Measurements from ENCODE around the gene TFEB. TPM values are rescaled to one million over a fixed set of nuclear protein-coding genes. Genes with fewer than 3 reads are reported as not detected.
A peak's percentile ranks its signal among the peaks of the same experiment; 100 is the strongest.

The TFEB gene
- polyA plus RNA-seq (2013, experiment 1 of 4): 2.0 TPM
- polyA plus RNA-seq (2013, experiment 2 of 4): 1.4 TPM
- 0.85 TPM for polyA plus RNA-seq (2013, experiment 3 of 4)
- 1.9 TPM for polyA plus RNA-seq (2013, experiment 4 of 4)

DNA sequence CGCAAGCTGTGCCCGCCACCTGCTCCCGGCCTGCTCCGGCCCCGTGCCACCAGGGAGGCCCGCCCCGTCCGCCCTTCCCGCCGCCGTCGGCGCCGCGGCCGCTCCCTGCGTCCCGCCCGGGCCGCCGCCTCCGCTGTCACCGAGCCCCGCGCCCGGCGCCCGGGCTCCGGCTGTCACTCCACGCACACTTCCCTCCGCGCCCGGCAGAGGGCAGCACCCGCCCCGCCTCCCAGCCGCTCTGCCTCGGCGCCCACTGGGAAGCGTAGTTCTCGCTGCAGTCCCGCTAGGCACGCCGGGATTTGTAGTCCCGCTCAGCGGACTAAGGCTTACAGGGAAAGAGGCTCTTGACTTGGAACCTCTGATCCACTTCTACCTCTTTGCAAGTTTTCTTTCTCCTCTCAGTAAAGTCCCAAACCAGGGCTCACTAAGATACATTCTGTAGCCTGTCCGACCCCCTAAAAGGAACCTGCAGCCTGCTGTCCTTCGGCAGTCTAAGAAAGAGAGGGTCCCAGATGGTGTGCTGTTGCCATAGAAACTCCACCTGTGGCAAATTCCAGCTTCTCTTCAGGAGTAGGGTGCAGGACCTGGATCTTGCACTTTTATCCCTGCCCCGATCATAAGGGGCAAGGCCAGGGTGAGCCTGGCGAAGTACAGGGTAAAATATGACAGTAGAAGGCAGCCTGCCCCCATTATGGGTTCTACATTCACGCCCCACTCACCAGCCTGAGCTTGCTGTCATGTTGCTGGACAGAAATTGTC, at the start of gene TFEB:
Gene TFEB (minus strand): TSS at position 182 of the 759 bp plus-strand sequence. CDS start 44,395 bp downstream, outside the sequence.
- 8% methylated on average over 50 of the region's 50 CpGs for WGBS, 2 experiments
- H3K4me1 ChIP-seq (ENCODE audit: control insufficient read depth, insufficient read depth, low read length): peaks cover 8% of the 10 kb centered on the region
- H3K27me3 ChIP-seq (ENCODE audit: control insufficient read depth, insufficient read depth, low read length, poor library complexity, severe bottlenecking): peaks cover 31% of the 10 kb centered on the region
- no peak within 1 kb of the TSS for H3K27ac ChIP-seq (ENCODE audit: insufficient read depth, low read depth, low read length, poor library complexity, severe bottlenecking)
- H3K4me3 ChIP-seq (ENCODE audit: insufficient read depth, low read depth, low read length): peak within 1 kb of the TSS; percentile 50
- H3K9me3 ChIP-seq (ENCODE audit: control insufficient read depth, low read length): no peaks in the 10 kb centered on the region
- H3K36me3 ChIP-seq (ENCODE audit: control insufficient read depth, insufficient read depth, low read length): no peaks in the 10 kb centered on the region

DNA sequence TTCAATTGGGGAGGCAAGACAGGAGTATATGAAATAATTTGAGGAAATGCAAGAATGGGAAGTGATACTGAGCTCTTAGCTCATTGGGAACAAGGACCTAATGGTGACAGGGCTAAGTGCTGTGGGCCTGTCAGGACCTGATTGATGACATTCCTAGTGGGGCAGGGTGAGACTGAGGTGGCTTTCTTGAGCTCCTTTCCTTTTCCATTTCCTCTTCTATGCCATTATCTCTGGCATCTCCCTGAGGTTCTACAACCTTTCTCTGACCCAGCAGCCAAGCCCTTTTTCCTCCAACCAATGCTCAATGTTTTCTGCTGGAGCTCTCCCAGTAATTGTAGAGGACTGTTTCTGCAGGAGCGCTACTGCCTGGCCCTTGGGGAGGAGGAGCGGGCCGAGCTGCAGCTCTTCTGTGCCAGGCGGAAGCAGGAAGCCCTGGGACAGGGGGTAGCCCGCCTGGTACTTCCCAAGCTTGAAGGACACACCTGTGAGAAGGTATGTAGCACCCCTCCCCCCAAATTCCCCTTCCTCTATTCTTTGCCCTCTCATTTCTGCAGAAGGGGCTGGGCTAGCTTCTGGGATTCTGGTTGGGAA, 49.3 kb upstream of the TFEB start:
- Histone ChIP-seq H3K36me3 (ENCODE audit: control insufficient read depth, insufficient read depth, low read length) (peaks cover 7% of the 10 kb centered on the region), H3K27me3 (ENCODE audit: control insufficient read depth, insufficient read depth, low read length, poor library complexity, severe bottlenecking) (peaks cover 27% of the 10 kb centered on the region), H3K4me3 (ENCODE audit: insufficient read depth, low read depth, low read length) (no peak overlapping the region), H3K4me1 (ENCODE audit: control insufficient read depth, insufficient read depth, low read length) (peaks cover 5% of the 10 kb centered on the region), H3K27ac (ENCODE audit: insufficient read depth, low read depth, low read length, poor library complexity, severe bottlenecking) (no peak overlapping the region), H3K9me3 (ENCODE audit: control insufficient read depth, low read length) (no peaks in the 10 kb centered on the region)
- WGBS, 2 experiments: 81 to 89% methylated on average over 5 of the region's 5 CpGs

DNA sequence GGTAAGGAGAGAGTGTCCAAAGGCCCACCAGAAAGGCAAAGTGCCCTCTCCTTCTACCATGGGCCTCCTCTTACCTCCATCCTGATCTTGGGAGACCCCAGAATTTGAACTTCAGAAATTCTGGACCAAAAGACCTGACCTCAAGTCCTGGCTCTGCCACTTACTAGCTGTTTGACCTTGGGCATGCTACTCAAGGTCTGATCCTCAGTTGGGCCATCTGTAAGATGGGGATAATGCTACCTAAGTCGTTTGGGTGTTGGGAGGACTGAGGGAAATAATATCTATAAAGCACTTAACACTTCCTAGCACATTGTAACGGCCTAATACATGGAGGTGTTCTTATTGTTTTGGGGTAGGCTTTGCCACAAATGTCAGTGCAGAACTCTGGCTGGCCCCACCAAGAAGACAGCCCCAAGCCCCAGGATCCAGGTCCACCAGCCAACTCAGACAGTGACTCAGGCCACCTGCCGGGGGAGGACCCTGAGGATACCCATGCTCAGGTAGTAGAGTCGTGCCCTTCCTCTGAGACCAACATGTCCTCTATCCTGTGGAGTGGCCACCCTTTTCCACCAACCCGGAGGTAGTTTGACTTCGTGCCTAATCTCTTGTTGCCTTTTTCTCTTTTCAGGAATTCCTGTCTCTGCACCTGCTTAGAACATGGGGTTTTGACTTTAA, 47.8 kb upstream of the TFEB start:
- peaks cover 11% of the 10 kb centered on the region for H3K4me1 ChIP-seq (ENCODE audit: control insufficient read depth, insufficient read depth, low read length)
- peaks cover 27% of the 10 kb centered on the region for H3K27me3 ChIP-seq (ENCODE audit: control insufficient read depth, insufficient read depth, low read length, poor library complexity, severe bottlenecking)
- 69 to 80% methylated on average over 5 to 6 of the region's 6 CpGs for WGBS, 2 experiments
- no peaks in the 10 kb centered on the region for H3K36me3 ChIP-seq (ENCODE audit: control insufficient read depth, insufficient read depth, low read length)
- H3K4me3 ChIP-seq (ENCODE audit: insufficient read depth, low read depth, low read length): no peak overlapping the region
- H3K27ac ChIP-seq (ENCODE audit: insufficient read depth, low read depth, low read length, poor library complexity, severe bottlenecking): no peak overlapping the region
- no peaks in the 10 kb centered on the region for H3K9me3 ChIP-seq (ENCODE audit: control insufficient read depth, low read length)

DNA sequence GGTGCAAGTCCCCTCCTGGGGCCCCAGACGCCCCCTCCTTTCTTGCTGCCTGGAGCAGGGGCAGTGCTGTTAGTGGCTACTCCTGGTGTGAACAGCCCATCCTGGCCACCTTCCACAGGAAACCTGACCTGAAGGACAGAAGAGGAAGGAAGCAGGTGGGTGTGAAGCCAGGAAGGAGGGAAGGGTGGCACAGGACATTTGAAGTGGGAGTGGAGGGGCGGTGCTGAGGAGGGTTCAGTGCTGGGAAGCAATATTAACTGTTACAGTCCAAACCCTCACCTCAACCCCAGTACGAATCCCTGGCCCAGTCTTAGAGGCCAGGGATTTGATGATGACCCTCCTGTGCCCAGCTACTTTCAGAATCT, 45.9 kb upstream of the TFEB start:
- Histone ChIP-seq H3K4me3 (ENCODE audit: insufficient read depth, low read depth, low read length) (peak overlapping the region; percentile 70), H3K4me1 (ENCODE audit: control insufficient read depth, insufficient read depth, low read length) (peaks cover 11% of the 10 kb centered on the region), H3K36me3 (ENCODE audit: control insufficient read depth, insufficient read depth, low read length) (no peaks in the 10 kb centered on the region), H3K27me3 (ENCODE audit: control insufficient read depth, insufficient read depth, low read length, poor library complexity, severe bottlenecking) (peaks cover 27% of the 10 kb centered on the region), H3K27ac (ENCODE audit: insufficient read depth, low read depth, low read length, poor library complexity, severe bottlenecking) (no peak overlapping the region), H3K9me3 (ENCODE audit: control insufficient read depth, low read length) (no peaks in the 10 kb centered on the region)
- WGBS, 2 experiments: 66 to 69% methylated on average over 3 of the region's 3 CpGs

DNA sequence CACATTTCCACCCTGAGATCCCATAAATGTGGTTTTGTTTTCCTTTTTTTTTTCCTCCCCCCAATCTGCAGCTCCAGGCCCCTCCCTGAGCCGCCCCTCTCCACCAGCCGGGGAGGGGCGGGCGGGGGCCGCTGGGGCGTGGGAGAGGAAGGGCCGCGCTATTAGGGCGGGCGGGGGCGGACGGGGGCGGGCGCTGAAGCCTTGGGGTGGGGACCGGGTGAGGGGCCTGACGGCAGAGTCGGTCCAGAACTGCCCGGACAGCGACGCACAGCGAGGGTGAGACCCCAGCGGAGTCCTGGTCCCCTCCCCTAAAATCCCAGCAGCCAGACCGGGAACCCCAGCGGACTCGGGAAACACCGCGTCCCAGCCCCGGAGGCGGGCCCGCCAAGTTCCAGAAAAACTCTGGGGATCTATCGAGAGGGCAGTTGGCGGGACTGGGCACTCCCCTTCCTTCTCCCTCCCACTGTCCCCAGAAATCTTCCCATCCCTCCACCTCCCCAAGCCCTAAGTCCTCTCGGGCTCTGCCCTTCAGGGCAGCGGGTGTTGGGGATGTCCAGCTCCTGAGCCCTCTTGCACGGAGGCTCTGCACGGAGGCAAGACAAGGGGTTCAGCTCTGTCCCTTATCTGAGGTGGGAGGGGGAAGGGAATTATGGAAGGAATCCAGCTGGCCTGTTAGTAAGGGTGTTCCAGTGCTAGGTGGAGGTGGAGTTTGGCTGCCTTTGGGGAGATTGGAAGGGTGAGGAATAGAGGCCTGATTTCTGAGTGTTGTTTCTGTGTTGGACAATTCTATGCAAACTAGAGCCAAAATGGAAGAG, 45.4 kb upstream of the TFEB start, which contains the start of gene PRICKLE4:
Gene PRICKLE4 (plus strand): TSS at position 232 of the 815 bp plus-strand sequence. CDS start 2,692 bp downstream, outside the sequence.
- no peak within 1 kb of the TSS for H3K27ac ChIP-seq (ENCODE audit: insufficient read depth, low read depth, low read length, poor library complexity, severe bottlenecking)
- no peaks in the 10 kb centered on the region for H3K9me3 ChIP-seq (ENCODE audit: control insufficient read depth, low read length)
- 1% methylated on average over 34 to 36 of the region's 36 CpGs for WGBS, 2 experiments
- H3K4me1 ChIP-seq (ENCODE audit: control insufficient read depth, insufficient read depth, low read length): peaks cover 11% of the 10 kb centered on the region
- H3K36me3 ChIP-seq (ENCODE audit: control insufficient read depth, insufficient read depth, low read length): no peaks in the 10 kb centered on the region
- peak within 1 kb of the TSS; percentile 70 for H3K4me3 ChIP-seq (ENCODE audit: insufficient read depth, low read depth, low read length)
- H3K27me3 ChIP-seq (ENCODE audit: control insufficient read depth, insufficient read depth, low read length, poor library complexity, severe bottlenecking): peaks cover 22% of the 10 kb centered on the region

DNA sequence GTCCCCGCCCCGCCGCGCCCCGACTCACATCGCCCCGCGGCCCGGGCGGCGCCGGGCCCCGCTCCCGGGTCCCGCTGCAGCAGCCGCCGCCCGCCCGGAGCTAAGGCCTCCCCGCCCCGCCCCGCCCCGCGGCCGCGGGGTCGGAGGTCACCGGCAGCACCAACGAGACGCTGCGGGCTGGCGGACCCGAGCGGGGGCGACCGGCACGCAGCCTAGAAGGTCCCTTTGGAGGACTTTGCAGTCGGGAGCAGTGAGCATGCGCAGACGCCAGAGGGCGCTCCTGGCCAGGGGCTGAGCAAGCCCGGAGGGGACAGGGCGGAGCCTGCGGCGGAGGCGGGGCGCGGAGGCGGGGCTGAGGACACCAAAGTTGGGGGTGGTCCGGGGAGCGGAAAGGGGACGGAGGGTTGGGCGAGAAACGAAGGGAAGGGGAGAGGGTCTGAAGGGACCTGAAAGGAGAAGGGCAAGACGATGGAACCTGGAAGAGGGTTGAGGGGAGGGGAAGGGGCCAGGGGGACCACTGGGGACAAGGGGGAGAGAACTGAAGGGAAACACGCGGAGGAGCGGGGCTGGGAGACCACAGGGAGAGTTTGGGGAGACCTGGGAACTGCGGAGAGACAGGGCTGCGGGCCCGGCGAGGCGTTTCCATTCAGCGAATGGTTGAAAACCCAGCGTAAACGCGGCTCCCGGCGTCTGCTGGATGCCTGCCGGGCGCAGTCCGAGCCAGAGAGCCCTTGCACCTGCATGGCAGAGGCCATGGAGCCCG, 44.6 kb upstream of the TFEB start, which contains the start of gene FRS3:
Gene FRS3 (minus strand): TSS at position 113 of the 763 bp plus-strand sequence. CDS start 2,913 bp downstream, outside the sequence.
- Histone ChIP-seq H3K4me3 (ENCODE audit: insufficient read depth, low read depth, low read length) (peak within 1 kb of the TSS; percentile 70), H3K27me3 (ENCODE audit: control insufficient read depth, insufficient read depth, low read length, poor library complexity, severe bottlenecking) (peaks cover 14% of the 10 kb centered on the region), H3K36me3 (ENCODE audit: control insufficient read depth, insufficient read depth, low read length) (peaks cover 6% of the 10 kb centered on the region), H3K9me3 (ENCODE audit: control insufficient read depth, low read length) (no peaks in the 10 kb centered on the region), H3K4me1 (ENCODE audit: control insufficient read depth, insufficient read depth, low read length) (peaks cover 11% of the 10 kb centered on the region), H3K27ac (ENCODE audit: insufficient read depth, low read depth, low read length, poor library complexity, severe bottlenecking) (no peak within 1 kb of the TSS)
- WGBS, 2 experiments: 0% methylated on average over 73 of the region's 73 CpGs

DNA sequence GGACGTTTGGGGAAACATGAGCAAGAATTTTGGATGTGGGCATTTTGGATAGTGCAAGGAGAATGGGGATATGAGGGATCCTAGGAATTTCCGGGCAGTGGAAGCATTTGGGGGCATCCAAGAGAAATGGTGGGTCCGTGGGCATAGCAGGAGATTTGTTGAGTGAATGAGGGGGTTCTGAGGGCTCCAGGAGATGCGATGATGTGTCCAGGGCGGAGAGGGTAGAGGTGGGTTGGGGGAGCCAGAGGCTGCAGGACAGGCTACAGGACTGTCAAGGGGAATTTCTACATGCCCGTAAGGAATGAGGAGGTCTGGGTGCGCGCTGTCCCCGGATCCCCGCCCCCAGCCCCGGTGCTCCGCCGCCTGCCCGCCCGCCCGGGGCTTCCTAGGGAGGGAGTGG, 43.9 kb upstream of the TFEB start:
- WGBS, 2 experiments: 2% methylated on average over 16 of the region's 16 CpGs
- no peak overlapping the region for H3K27ac ChIP-seq (ENCODE audit: insufficient read depth, low read depth, low read length, poor library complexity, severe bottlenecking)
- peaks cover 11% of the 10 kb centered on the region for H3K4me1 ChIP-seq (ENCODE audit: control insufficient read depth, insufficient read depth, low read length)

DNA sequence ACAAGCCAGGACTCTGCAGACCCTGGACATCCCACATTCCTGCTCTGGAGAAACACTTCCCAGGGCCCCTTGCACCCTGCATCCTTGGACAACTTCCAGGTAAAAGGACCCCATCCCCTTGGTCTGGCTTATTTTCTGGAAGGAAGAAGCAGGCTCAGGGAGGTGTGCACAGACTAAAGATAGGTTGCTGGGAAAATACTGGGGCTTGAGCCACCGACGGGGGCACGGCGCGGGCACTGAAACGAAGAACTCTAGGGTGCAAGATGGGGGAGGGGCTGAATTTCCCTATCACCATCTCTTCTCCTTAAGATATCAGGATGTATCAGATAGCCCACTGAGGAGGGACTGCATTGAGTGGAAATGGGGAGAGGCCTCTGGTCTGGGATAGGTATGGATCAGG, 43.5 kb upstream of the TFEB start:
- WGBS, 2 experiments: 42 to 48% methylated on average over 6 of the region's 6 CpGs
- H3K27ac ChIP-seq (ENCODE audit: insufficient read depth, low read depth, low read length, poor library complexity, severe bottlenecking): no peak overlapping the region
- H3K4me3 ChIP-seq (ENCODE audit: insufficient read depth, low read depth, low read length): peak overlapping the region; percentile 70
- H3K9me3 ChIP-seq (ENCODE audit: control insufficient read depth, low read length): no peaks in the 10 kb centered on the region
- H3K4me1 ChIP-seq (ENCODE audit: control insufficient read depth, insufficient read depth, low read length): peaks cover 11% of the 10 kb centered on the region
- peaks cover 11% of the 10 kb centered on the region for H3K36me3 ChIP-seq (ENCODE audit: control insufficient read depth, insufficient read depth, low read length)
- H3K27me3 ChIP-seq (ENCODE audit: control insufficient read depth, insufficient read depth, low read length, poor library complexity, severe bottlenecking): peaks cover 14% of the 10 kb centered on the region

More for the DNA sequence above, 43.9 kb upstream of the TFEB start:
- Histone ChIP-seq H3K4me3 (ENCODE audit: insufficient read depth, low read depth, low read length) (peak overlapping the region; percentile 70), H3K9me3 (ENCODE audit: control insufficient read depth, low read length) (no peaks in the 10 kb centered on the region), H3K27me3 (ENCODE audit: control insufficient read depth, insufficient read depth, low read length, poor library complexity, severe bottlenecking) (peaks cover 14% of the 10 kb centered on the region), H3K36me3 (ENCODE audit: control insufficient read depth, insufficient read depth, low read length) (peaks cover 11% of the 10 kb centered on the region)
